ENCODE data around the gene ZNF367.
A peak's percentile ranks its signal among the peaks of the same experiment; 100 is the strongest.

ZNF367 gene

GRCh38 chr9:96436456-96437126 lies 18.4 kb upstream of the ZNF367 start:
- DNase-seq (ENCODE audit: low read depth) = no peak

- peak; percentile 18 for DNase-seq (ENCODE audit: low read depth)
These were observed 17.9 kb upstream of the ZNF367 start for GRCh38 chr9:96436063-96436455.

GRCh38 chr9:96435345-96435744 lies 17.2 kb upstream of the ZNF367 start:
- DNase-seq (ENCODE audit: low read depth) = no peak

GRCh38 chr9:96430377-96430776 lies 12.2 kb upstream of the ZNF367 start:
- DNase-seq (ENCODE audit: low read depth) = no peak

GRCh38 chr9:96429732-96430131 lies 11.6 kb upstream of the ZNF367 start:
- no peak for DNase-seq (ENCODE audit: low read depth)

GRCh38 chr9:96425500-96426169 lies 7.5 kb upstream of the ZNF367 start:
- no peak for DNase-seq (ENCODE audit: low read depth)

GRCh38 chr9:96423985-96424336 lies 5.8 kb upstream of the ZNF367 start:
- no peak for DNase-seq (ENCODE audit: low read depth)

- DNase-seq (ENCODE audit: low read depth) = no peak
These were observed 5.3 kb upstream of the ZNF367 start for GRCh38 chr9:96423322-96423984.

GRCh38 chr9:96420468-96421219 lies 2.5 kb upstream of the ZNF367 start:
- DNase-seq (ENCODE audit: low read depth) = peak; percentile 98

- DNase-seq (ENCODE audit: low read depth) = no peak
These were observed 1.5 kb upstream of the ZNF367 start for GRCh38 chr9:96419691-96419969.

- DNase-seq (ENCODE audit: low read depth) = peak; percentile 66
These were observed 935 bp upstream of the ZNF367 start for GRCh38 chr9:96418920-96419690.

- no peak for DNase-seq (ENCODE audit: low read depth)
These were observed 498 bp downstream of the ZNF367 start for GRCh38 chr9:96417661-96418082.

GRCh38 chr9:96417051-96417586 lies 1.1 kb downstream of the ZNF367 start:
- peak; percentile 81 for DNase-seq (ENCODE audit: low read depth)

GRCh38 chr9:96413302-96414221 lies 4.6 kb downstream of the ZNF367 start:
- no peak for DNase-seq (ENCODE audit: low read depth)

- DNase-seq (ENCODE audit: low read depth) = no peak
These were observed 5.8 kb downstream of the ZNF367 start for GRCh38 chr9:96412174-96412913.

- DNase-seq (ENCODE audit: low read depth) = no peak
These were observed 6.9 kb downstream of the ZNF367 start for GRCh38 chr9:96411129-96411838.

GRCh38 chr9:96408409-96409280 lies 9.5 kb downstream of the ZNF367 start:
- no peak for DNase-seq (ENCODE audit: low read depth)

All from EH (cell line).